Uterus (tissue), 2 donors: ENCODE results near the gene THRAP3.

Experiments
- POLR2A ChIP-seq, 2 donors: fragments of 450-650 bp; IDR thresholded peaks; one replicate each; pipeline ENCODE4 v1.6.1; 2016; ENCODE audit warnings: antibody characterized with exemption in 2 of 2, mild to moderate bottlenecking in 1 of 2, moderate library complexity in 1 of 2
- TF ChIP-seq, protein P1 (sequence below), 4 experiments: fragments of 200-600 bp in 2 of 4; fragments of 450-650 bp in 2 of 4; sonication (generic) in 2 of 4; IDR thresholded peaks; one replicate each; pipeline ENCODE4 v1.5.1; 2016 to 2019; ENCODE audit warnings: antibody characterized with exemption in 4 of 4, mild to moderate bottlenecking in 2 of 4, moderate library complexity in 1 of 4

DNA sequence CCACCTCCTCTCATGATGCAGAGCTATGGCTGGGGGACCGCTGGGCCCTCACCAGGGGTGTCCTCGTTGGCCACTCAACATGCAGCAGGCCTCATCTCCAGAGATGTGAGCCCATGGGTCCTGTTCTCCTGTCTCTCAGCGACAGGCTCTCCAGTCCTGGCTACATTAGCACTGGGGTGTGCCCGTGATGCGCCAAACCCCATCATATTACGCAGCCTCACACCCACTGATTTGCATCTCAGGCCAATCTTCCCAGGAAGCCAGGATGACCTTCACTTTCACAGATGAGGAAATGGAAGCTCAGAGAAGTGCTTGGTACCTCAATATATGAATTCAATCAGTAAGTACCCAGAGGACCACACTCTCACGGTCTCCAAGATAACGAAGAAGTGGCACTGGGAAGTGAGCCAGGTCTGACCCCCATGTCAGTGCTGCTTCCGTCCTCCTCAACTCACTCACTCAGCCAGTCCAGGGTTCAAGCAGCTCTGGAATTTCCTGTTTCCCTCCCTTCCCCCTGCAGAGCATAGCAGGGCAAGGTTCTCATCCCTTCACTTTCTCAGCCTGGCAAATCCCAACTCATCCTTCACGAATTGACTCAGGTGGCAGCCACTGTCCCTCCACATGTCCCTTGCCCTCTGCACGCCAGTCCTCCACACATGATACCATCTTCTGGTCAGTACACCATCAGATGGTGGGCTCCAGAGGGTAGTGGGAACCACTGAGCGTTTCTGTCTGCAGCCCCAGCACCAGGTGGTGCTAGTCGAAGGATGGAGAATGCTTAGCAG is 128.1 kb downstream of the THRAP3 start:
- TF ChIP-seq, protein P1, sequence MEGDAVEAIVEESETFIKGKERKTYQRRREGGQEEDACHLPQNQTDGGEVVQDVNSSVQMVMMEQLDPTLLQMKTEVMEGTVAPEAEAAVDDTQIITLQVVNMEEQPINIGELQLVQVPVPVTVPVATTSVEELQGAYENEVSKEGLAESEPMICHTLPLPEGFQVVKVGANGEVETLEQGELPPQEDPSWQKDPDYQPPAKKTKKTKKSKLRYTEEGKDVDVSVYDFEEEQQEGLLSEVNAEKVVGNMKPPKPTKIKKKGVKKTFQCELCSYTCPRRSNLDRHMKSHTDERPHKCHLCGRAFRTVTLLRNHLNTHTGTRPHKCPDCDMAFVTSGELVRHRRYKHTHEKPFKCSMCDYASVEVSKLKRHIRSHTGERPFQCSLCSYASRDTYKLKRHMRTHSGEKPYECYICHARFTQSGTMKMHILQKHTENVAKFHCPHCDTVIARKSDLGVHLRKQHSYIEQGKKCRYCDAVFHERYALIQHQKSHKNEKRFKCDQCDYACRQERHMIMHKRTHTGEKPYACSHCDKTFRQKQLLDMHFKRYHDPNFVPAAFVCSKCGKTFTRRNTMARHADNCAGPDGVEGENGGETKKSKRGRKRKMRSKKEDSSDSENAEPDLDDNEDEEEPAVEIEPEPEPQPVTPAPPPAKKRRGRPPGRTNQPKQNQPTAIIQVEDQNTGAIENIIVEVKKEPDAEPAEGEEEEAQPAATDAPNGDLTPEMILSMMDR (IDR thresholded peaks at IDR 0.05): no peak
- no peak for TF ChIP-seq POLR2A (IDR thresholded peaks at IDR 0.05)
